ENCODE measurements around the gene DHRS12.

DHRS12 gene

GRCh38 chr13:51823863-51824262 is 19.9 kb upstream of the DHRS12 start:
- Histone ChIP-seq H3K4me2 (ENCODE audit: low read length, poor library complexity, severe bottlenecking) (no peak overlapping the region), H2AK5ac (ENCODE audit: low read length, severe bottlenecking) (no peak overlapping the region), H2BK120ac (ENCODE audit: low read depth, low read length) (no peak overlapping the region), H3K4me3 (ENCODE audit: insufficient read depth in 1 of 2, low read depth in 1 of 2, low read length in 2 of 2) (no peak overlapping the region), H3K18ac (ENCODE audit: low read depth in 1 of 2, low read length in 2 of 2) (no peak overlapping the region), H3K23ac (ENCODE audit: low read length in 2 of 2) (no peak overlapping the region), H3K9ac (ENCODE audit: low read length) (no peak overlapping the region), H3K14ac (ENCODE audit: low read length in 2 of 2) (no peak overlapping the region), H4K91ac (ENCODE audit: low read length) (no peak overlapping the region), H3K79me1 (replicated peaks; ENCODE audit: low read length, poor library complexity, severe bottlenecking) (no peaks in the 10 kb centered on the region), H3K4me1 (ENCODE audit: control insufficient read depth, insufficient read depth, low read depth, low read length) (peaks cover 2% of the 10 kb centered on the region), H2BK12ac (ENCODE audit: low read length in 2 of 2) (no peak overlapping the region), H3K27me3 (ENCODE audit: control insufficient read depth in 1 of 2, insufficient read depth in 1 of 2, low read length in 2 of 2) (peaks cover 55 to 62% of the 10 kb centered on the region in 2 experiments), H3K9me3 (ENCODE audit: control insufficient read depth, low read length) (no peaks in the 10 kb centered on the region), H2BK15ac (ENCODE audit: low read depth, poor library complexity, severe bottlenecking) (no peak overlapping the region), H2BK5ac (ENCODE audit: low read depth, low read length, poor library complexity, severe bottlenecking) (no peak overlapping the region), H3K27ac (ENCODE audit: low read length, poor library complexity, severe bottlenecking) (no peak overlapping the region), H3K4ac (ENCODE audit: low read depth in 1 of 2, low read length in 2 of 2) (no peak overlapping the region), H3K36me3 (ENCODE audit: control insufficient read depth in 1 of 2, insufficient read depth in 2 of 2, low read depth in 1 of 2, low read length in 2 of 2) (no peaks in the 10 kb centered on the region), H4K8ac (ENCODE audit: low read length) (no peak overlapping the region), H2AFZ (ENCODE audit: low read depth, low read length) (no peak overlapping the region)
- 77% methylated on average over 1 of the region's 2 CpGs for WGBS
- DNase-seq, result no peak

- H4K91ac ChIP-seq (ENCODE audit: low read length), result no peak overlapping the region
- H3K36me3 ChIP-seq (ENCODE audit: control insufficient read depth in 1 of 2, insufficient read depth in 2 of 2, low read depth in 1 of 2, low read length in 2 of 2), result no peaks in the 10 kb centered on the region
- no peaks in the 10 kb centered on the region for H3K9me3 ChIP-seq (ENCODE audit: control insufficient read depth, low read length)
- DNase-seq, result no peak
- no peak overlapping the region for H3K23ac ChIP-seq (ENCODE audit: low read length in 2 of 2)
- H3K79me1 ChIP-seq (replicated peaks; ENCODE audit: low read length, poor library complexity, severe bottlenecking), result no peaks in the 10 kb centered on the region
- peaks cover 2% of the 10 kb centered on the region for H3K4me1 ChIP-seq (ENCODE audit: control insufficient read depth, insufficient read depth, low read depth, low read length)
- H3K18ac ChIP-seq (ENCODE audit: low read depth in 1 of 2, low read length in 2 of 2), result no peak overlapping the region
- H3K4me3 ChIP-seq (ENCODE audit: insufficient read depth in 1 of 2, low read depth in 1 of 2, low read length in 2 of 2), result no peak overlapping the region
- no peak overlapping the region for H3K9ac ChIP-seq (ENCODE audit: low read length)
- no peak overlapping the region for H3K14ac ChIP-seq (ENCODE audit: low read length in 2 of 2)
- no peak overlapping the region for H3K27ac ChIP-seq (ENCODE audit: low read length, poor library complexity, severe bottlenecking)
- H2BK12ac ChIP-seq (ENCODE audit: low read length in 2 of 2), result no peak overlapping the region
- no peak overlapping the region for H3K4me2 ChIP-seq (ENCODE audit: low read length, poor library complexity, severe bottlenecking)
- no peak overlapping the region for H4K8ac ChIP-seq (ENCODE audit: low read length)
- H3K4ac ChIP-seq (ENCODE audit: low read depth in 1 of 2, low read length in 2 of 2), result no peak overlapping the region
- peaks cover 57 to 62% of the 10 kb centered on the region in 2 experiments for H3K27me3 ChIP-seq (ENCODE audit: control insufficient read depth in 1 of 2, insufficient read depth in 1 of 2, low read length in 2 of 2)
- H2BK15ac ChIP-seq (ENCODE audit: low read depth, poor library complexity, severe bottlenecking), result no peak overlapping the region
- no peak overlapping the region for H2BK120ac ChIP-seq (ENCODE audit: low read depth, low read length)
- no peak overlapping the region for H2BK5ac ChIP-seq (ENCODE audit: low read depth, low read length, poor library complexity, severe bottlenecking)
- no peak overlapping the region for H2AFZ ChIP-seq (ENCODE audit: low read depth, low read length)
- H2AK5ac ChIP-seq (ENCODE audit: low read length, severe bottlenecking), result no peak overlapping the region
- 90% methylated on average over 2 of the region's 2 CpGs for WGBS
These were observed 19.4 kb upstream of the DHRS12 start for GRCh38 chr13:51823359-51823758.

- no peak overlapping the region for H4K91ac ChIP-seq (ENCODE audit: low read length)
- no peaks in the 10 kb centered on the region for H3K9me3 ChIP-seq (ENCODE audit: control insufficient read depth, low read length)
- no peak overlapping the region for H3K14ac ChIP-seq (ENCODE audit: low read length in 2 of 2)
- no peaks in the 10 kb centered on the region for H3K36me3 ChIP-seq (ENCODE audit: control insufficient read depth in 1 of 2, insufficient read depth in 2 of 2, low read depth in 1 of 2, low read length in 2 of 2)
- no peak overlapping the region for H2BK15ac ChIP-seq (ENCODE audit: low read depth, poor library complexity, severe bottlenecking)
- no peak overlapping the region for H4K8ac ChIP-seq (ENCODE audit: low read length)
- no peak overlapping the region for H2BK120ac ChIP-seq (ENCODE audit: low read depth, low read length)
- H3K4me2 ChIP-seq (ENCODE audit: low read length, poor library complexity, severe bottlenecking), result no peak overlapping the region
- H3K18ac ChIP-seq (ENCODE audit: low read depth in 1 of 2, low read length in 2 of 2), result no peak overlapping the region
- H2AK5ac ChIP-seq (ENCODE audit: low read length, severe bottlenecking), result no peak overlapping the region
- no peak overlapping the region for H2AFZ ChIP-seq (ENCODE audit: low read depth, low read length)
- H2BK5ac ChIP-seq (ENCODE audit: low read depth, low read length, poor library complexity, severe bottlenecking), result no peak overlapping the region
- H3K27me3 ChIP-seq (ENCODE audit: control insufficient read depth in 1 of 2, insufficient read depth in 1 of 2, low read length in 2 of 2), result peaks cover 57 to 60% of the 10 kb centered on the region in 2 experiments
- no peak overlapping the region for H3K27ac ChIP-seq (ENCODE audit: low read length, poor library complexity, severe bottlenecking)
- 91% methylated on average over 13 of the region's 13 CpGs for WGBS
- H3K79me1 ChIP-seq (replicated peaks; ENCODE audit: low read length, poor library complexity, severe bottlenecking), result no peaks in the 10 kb centered on the region
- H2BK12ac ChIP-seq (ENCODE audit: low read length in 2 of 2), result no peak overlapping the region
- no peak overlapping the region for H3K4me3 ChIP-seq (ENCODE audit: insufficient read depth in 1 of 2, low read depth in 1 of 2, low read length in 2 of 2)
- no peak overlapping the region for H3K23ac ChIP-seq (ENCODE audit: low read length in 2 of 2)
- H3K4ac ChIP-seq (ENCODE audit: low read depth in 1 of 2, low read length in 2 of 2), result no peak overlapping the region
- peaks cover 2% of the 10 kb centered on the region for H3K4me1 ChIP-seq (ENCODE audit: control insufficient read depth, insufficient read depth, low read depth, low read length)
- no peak for DNase-seq
- no peak overlapping the region for H3K9ac ChIP-seq (ENCODE audit: low read length)
These were observed 18.3 kb upstream of the DHRS12 start for GRCh38 chr13:51822106-51822815.

GRCh38 chr13:51821606-51822005 is 17.6 kb upstream of the DHRS12 start:
- H3K9ac ChIP-seq (ENCODE audit: low read length), result no peak overlapping the region

More at GRCh38 chr13:51821606-51822005, 17.6 kb upstream of the DHRS12 start:
- Histone ChIP-seq H3K9me3 (ENCODE audit: control insufficient read depth, low read length) (no peaks in the 10 kb centered on the region), H2AK5ac (ENCODE audit: low read length, severe bottlenecking) (no peak overlapping the region), H2BK15ac (ENCODE audit: low read depth, poor library complexity, severe bottlenecking) (no peak overlapping the region), H3K4ac (ENCODE audit: low read depth in 1 of 2, low read length in 2 of 2) (no peak overlapping the region), H3K36me3 (ENCODE audit: control insufficient read depth in 1 of 2, insufficient read depth in 2 of 2, low read depth in 1 of 2, low read length in 2 of 2) (no peaks in the 10 kb centered on the region), H3K23ac (ENCODE audit: low read length in 2 of 2) (no peak overlapping the region), H3K27ac (ENCODE audit: low read length, poor library complexity, severe bottlenecking) (no peak overlapping the region), H4K8ac (ENCODE audit: low read length) (no peak overlapping the region), H3K79me1 (replicated peaks; ENCODE audit: low read length, poor library complexity, severe bottlenecking) (no peaks in the 10 kb centered on the region), H2BK12ac (ENCODE audit: low read length in 2 of 2) (no peak overlapping the region), H4K91ac (ENCODE audit: low read length) (no peak overlapping the region), H3K18ac (ENCODE audit: low read depth in 1 of 2, low read length in 2 of 2) (no peak overlapping the region), H2BK5ac (ENCODE audit: low read depth, low read length, poor library complexity, severe bottlenecking) (no peak overlapping the region), H2BK120ac (ENCODE audit: low read depth, low read length) (no peak overlapping the region), H3K4me1 (ENCODE audit: control insufficient read depth, insufficient read depth, low read depth, low read length) (peaks cover 2% of the 10 kb centered on the region), H3K4me3 (ENCODE audit: insufficient read depth in 1 of 2, low read depth in 1 of 2, low read length in 2 of 2) (no peak overlapping the region), H3K14ac (ENCODE audit: low read length in 2 of 2) (no peak overlapping the region), H3K4me2 (ENCODE audit: low read length, poor library complexity, severe bottlenecking) (no peak overlapping the region), H3K27me3 (ENCODE audit: control insufficient read depth in 1 of 2, insufficient read depth in 1 of 2, low read length in 2 of 2) (peaks cover 58 to 60% of the 10 kb centered on the region in 2 experiments), H2AFZ (ENCODE audit: low read depth, low read length) (no peak overlapping the region)
- WGBS, result 59% methylated on average over 2 of the region's 2 CpGs
- no peak for DNase-seq

All from mesenchymal stem cell (in vitro differentiated cells and primary cell).